GM18867 (cell line): Measurements from ENCODE around the gene MNAT1.
"Not testable (repeated sequence)": the region's sequence is repeated elsewhere in the genome, so short reads cannot be mapped to it uniquely, and the experiment has no call there.

Source experiments
- ATAC-seq: cut with Tn5 transposase; IDR thresholded peaks from one replicate; pipeline ENCODE4 v1.9.1; 2021; ENCODE audit warnings: mild to moderate bottlenecking, moderate library complexity; ENCODE audit not compliant: unreplicated experiment

MNAT1 gene

GRCh38 chr14:60867503-60868172 is 133.1 kb downstream of the MNAT1 start:
- no peak for ATAC-seq

GRCh38 chr14:60878121-60878520 is 143.6 kb downstream of the MNAT1 start:
- ATAC-seq: no peak

- ATAC-seq: no peak
Observed at GRCh38 chr14:60878536-60878935, 144.0 kb downstream of the MNAT1 start.

DNA sequence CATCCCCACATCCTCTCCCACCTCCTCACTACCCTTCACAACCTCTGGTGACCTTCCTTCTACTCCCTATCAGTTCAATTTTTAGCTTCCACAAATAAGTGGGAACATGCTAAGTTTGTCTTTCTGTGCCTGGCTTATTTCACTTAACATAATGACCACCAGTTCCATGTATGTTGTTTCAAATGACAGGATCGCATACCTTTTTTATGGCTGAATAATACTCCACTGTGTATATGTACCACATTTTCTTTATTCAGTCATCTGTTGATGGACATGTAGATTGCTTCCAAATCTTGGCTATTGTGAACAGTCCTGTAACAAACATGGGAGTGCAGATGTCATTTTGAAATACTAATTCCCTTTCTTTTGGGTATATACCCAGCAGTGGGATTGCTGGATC is 147.7 kb downstream of the MNAT1 start:
- ATAC-seq: no peak

- ATAC-seq: no peak
Observed at GRCh38 chr14:60884134-60884533, 149.6 kb downstream of the MNAT1 start.

GRCh38 chr14:60890636-60891035 is 156.1 kb downstream of the MNAT1 start:
- not testable (repeated sequence) for ATAC-seq

- ATAC-seq: no peak
Observed at GRCh38 chr14:60893911-60894310, 159.3 kb downstream of the MNAT1 start.

- ATAC-seq: no peak
Observed at GRCh38 chr14:60904381-60904780, 169.8 kb downstream of the MNAT1 start.

GRCh38 chr14:60905923-60906322 is 171.4 kb downstream of the MNAT1 start:
- ATAC-seq: no peak

DNA sequence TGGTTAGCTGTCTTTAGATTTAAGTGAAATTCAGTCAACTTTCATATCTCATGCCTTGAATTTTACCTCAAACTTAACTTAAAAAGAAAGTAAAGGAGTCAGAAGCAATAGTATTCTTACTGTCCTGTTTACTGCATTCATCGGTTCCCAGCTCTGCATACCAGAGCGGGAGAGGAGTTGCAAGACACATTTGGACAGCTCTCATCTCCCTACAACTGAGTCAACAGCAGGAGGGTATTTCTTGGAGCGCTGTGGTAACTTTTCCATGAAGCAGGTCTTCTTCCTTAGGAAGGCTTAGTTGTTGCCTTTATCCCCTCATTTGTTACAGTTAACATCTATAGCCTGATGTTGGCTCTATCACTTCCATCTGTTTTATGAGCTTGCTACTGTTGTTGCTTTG is 181.2 kb downstream of the MNAT1 start:
- ATAC-seq: no peak

DNA sequence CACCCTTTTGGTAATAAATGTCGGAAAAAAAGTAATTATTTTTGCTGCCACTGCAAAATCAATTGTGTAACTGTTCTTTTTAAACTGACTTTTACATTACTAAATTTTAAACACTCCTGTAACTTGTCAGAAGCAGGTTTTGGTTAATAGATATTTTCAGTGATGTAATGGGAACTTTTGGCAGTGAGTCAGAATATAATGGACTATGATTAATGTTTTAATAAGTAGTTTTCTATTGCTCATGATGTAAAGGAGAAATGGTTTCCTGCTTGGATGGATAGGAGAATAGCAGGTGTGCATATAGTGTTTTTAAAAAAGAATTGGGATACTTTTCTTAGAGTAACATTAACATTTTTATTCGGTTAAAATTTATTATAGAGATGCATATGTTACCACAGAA is 187.5 kb downstream of the MNAT1 start:
- no peak for ATAC-seq

DNA sequence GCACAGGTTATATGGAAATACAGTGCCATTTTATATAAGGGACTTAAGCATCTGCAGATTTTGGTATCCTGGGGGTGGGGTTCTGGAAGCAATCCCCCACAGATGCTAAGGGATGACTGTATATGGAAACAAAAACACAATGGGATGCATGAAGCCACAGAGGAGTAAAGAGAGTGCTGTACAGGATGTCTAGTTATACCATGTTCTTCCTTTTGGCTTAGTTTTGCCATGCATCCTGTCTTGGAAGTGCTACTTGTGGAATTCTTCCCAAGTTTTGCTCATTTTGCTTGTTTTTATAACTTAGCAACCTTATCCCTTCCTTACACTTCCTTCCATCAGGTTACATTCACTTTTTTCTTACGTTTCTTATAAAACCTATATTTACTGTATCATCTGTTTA is 190.7 kb downstream of the MNAT1 start:
- ATAC-seq: no peak

DNA sequence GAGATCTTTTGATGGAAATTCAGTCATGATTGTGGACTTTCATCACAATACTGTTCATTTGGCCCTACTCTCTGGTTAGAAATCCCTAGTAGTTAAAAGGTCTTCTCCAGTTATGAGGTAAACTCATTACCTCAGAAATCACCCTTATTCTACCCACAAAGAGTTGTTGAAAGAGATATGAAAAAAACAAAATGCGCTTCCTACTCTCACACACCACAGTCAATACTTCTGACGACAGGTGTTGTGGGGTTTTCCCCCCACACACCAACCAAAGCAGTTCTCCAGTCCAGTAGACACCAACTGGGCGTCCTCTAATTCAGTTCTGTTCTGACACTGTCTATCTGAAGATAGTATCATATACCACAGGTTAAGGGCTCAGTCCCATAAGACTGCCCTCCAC is 191.4 kb downstream of the MNAT1 start:
- peak; percentile 96 for ATAC-seq

DNA sequence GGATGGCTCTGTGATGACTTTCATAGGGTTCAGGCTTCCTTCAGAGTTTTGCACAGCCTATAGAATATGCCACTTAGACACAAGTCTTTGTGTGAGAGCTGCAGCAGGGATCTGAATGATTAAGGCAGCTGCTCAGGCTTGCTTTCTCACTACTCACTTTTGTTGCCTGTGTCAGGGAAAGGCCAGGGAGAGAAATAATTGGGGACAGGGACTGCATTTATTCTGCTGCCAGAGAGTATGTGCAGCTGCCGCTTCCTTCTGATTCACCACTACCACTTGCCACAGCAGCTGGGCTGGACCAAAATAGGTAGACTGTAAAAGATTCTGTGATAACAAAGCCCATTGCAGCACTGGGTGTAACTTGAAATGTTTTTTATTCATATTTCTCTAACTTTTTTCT is 196.7 kb downstream of the MNAT1 start:
- no peak for ATAC-seq

- ATAC-seq: no peak
Observed at GRCh38 chr14:60933920-60934655, 199.5 kb downstream of the MNAT1 start.

DNA sequence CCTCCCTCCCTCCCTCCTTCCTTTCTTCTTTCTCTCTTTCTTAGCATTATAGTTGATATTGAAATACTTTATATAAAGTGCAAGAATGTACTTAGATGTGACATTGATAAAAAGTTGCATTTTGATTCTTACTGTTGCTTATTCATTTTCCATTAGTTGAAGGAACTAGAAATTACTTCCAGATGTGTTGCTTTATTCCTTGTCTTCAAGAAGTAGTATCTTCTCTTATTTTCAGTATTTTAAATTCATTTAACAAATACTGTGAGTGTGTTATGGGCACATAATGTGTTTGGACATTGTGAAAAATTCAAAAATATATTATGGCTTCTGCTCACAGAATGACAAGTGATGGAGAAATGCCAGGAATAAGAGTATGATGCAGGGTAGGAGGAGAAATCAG is 200.8 kb downstream of the MNAT1 start:
- no peak for ATAC-seq

- ATAC-seq: no peak
Observed at GRCh38 chr14:60943637-60944032, 209.1 kb downstream of the MNAT1 start.

DNA sequence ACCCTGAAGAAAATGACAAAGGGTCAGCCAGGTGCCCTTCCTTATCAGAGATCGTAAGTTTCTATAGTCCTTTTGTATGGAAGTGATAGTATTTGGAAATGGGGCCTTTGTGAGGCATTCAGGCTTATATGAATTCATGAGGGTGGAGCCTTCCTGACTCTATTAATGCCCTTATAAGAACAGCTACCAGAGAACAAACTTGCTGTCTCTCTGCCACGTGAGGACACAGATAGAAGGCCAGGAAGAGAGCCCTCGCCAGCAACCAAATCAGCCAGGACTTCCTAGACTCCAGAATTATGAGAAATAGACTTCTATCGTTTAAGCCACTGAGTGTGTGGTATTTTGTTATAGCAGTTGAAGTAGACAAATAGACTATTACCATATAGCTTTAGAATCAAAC is 209.6 kb downstream of the MNAT1 start:
- no peak for ATAC-seq

DNA sequence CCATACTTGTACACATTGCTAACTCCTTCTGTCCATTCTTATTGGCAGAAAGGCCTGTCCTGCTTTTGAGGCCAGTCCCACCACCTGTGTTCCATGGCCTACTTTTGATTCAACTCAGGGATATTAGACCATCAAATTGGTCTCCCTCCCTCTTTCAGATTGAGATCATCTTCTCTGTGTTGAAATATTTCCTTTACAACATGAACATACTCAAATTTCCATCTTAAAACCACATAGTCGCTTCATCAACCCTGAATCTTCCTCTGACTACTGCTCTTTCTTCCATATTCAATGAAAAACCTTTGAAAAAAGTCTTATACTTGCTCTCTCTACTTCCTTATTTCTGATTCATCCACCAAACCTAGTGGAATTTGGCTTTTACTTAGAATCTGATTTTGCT is 211.4 kb downstream of the MNAT1 start:
- ATAC-seq: no peak

GRCh38 chr14:60946773-60947172 is 212.2 kb downstream of the MNAT1 start:
- ATAC-seq: no peak

GRCh38 chr14:60951776-60952435 is 217.3 kb downstream of the MNAT1 start:
- no peak for ATAC-seq

DNA sequence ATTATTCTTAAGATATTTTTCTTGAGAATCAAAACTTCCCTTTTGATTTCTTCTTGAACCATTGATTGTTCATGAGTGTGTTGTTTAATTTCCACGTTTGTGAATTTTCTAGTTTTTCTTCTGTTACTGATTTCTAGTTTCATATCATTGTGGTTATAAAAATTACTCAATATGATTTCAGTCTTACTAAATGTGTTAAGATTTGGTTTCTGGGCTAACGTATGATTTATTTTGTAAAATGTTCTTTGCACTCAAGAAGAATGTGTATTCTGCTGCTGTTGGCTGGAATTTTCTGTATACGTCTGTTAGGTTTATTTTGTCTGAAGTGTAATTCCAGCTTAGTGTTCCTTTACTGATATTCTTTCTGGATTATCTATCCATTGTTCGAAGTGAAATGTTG is 221.6 kb downstream of the MNAT1 start:
- no peak for ATAC-seq
